Ovary (tissue), 10 donors: ENCODE data around the gene RDH11. TPM values are rescaled to one million over a fixed set of nuclear protein-coding genes. Genes with fewer than 3 reads are reported as not detected.

Source experiments
- DNase-seq, 5 donors: peaks; one replicate each; pipeline ENCODE4 v3.0.0-alpha.2; 2019 to 2020
- H3K27ac ChIP-seq, 2 donors: fragments of 200-600 bp; one replicate each; pipeline versions ENCODE4 v1.5.1 to v1.8.0; 2019 to 2022
- H3K27me3 ChIP-seq: fragments of 200-600 bp; one replicate; pipeline ENCODE4 v1.8.0; 2022
- H3K36me3 ChIP-seq: fragments of 200-600 bp; sonication (generic); one replicate; pipeline ENCODE4 v1.5.1; 2019
- H3K4me1 ChIP-seq: one replicate; pipeline ENCODE4 v1.8.1; 2013; ENCODE audit warnings: mild to moderate bottlenecking, moderate library complexity; ENCODE audit not compliant: insufficient read depth
- H3K4me3 ChIP-seq: fragments of 200-600 bp; sonication (generic); one replicate; pipeline ENCODE4 v1.5.1; 2017
- H3K9me3 ChIP-seq, 2 donors: fragments of 200-600 bp in 1 of 2; sonication (generic) in 1 of 2; one replicate each; pipeline versions ENCODE4 v1.5.1 to v1.8.1; 2013 to 2019; ENCODE audit warnings: mild to moderate bottlenecking in 1 of 2, moderate library complexity in 1 of 2
- CTCF ChIP-seq, 3 donors: fragments of 450-650 bp in 2 of 3; fragments of 200-600 bp in 1 of 3; IDR thresholded peaks; one replicate each; pipeline versions ENCODE4 v1.5.1 to v1.8.0; 2016 to 2022; ENCODE audit warnings: antibody characterized with exemption in 3 of 3, mild to moderate bottlenecking in 1 of 3
- EP300 ChIP-seq: sonication (generic); formaldehyde crosslinking; IDR thresholded peaks from one replicate; pipeline ENCODE4 v1.6.1; 2017; ENCODE audit warnings: antibody characterized with exemption
- POLR2A ChIP-seq: fragments of 450-650 bp; IDR thresholded peaks from one replicate; pipeline ENCODE4 v1.6.1; 2017; ENCODE audit warnings: antibody characterized with exemption, mild to moderate bottlenecking, moderate library complexity
- WGBS, 3 donors: extraction: QIAGEN DNeasy Blood & Tissue Kit in 1 of 3; methylation state at CpG; one replicate each; pipeline versions ENCODE4 v1.1.5 to v1.1.7; 2013 to 2017; 5-methylcytosine and 5-hydroxymethylcytosine counted together
- intact Hi-C, 4 donors: fragments of 100-400 bp; cut with DNase I; formaldehyde crosslinking; loops; one replicate each; pipeline versions ENCODE4 v1.11.0 to v1.15.1; 2022 to 2023
- long read RNA-seq, 3 donors: library from polyadenylated mRNA in 2 of 3; unstranded in 2 of 3; transcript quantifications; one replicate each; pipeline ENCODE4 v2.0.0 and lab custom pipeline, GENCODE V29; 2021 to 2026
- polyA plus RNA-seq, 2 donors: library from polyadenylated mRNA; stranded (reverse); fragments of 200-250 nt in 1 of 2; fragments of 350-450 nt in 1 of 2; fragmentation: Illumina TruSeq in 1 of 2; extraction: RNeasy Lipid Tissue Mini Kit (QIAGEN cat#74804) in 1 of 2; gene quantifications; one replicate each; pipeline ENCODE4 v1.2.3, GENCODE V29; 2013 to 2014
- total RNA-seq, 7 donors: library from RNA; depleted of rRNA in 2 of 7; stranded (reverse); fragments of >200 nt in 2 of 7; fragmentation: NEBNext Ultra II Directional in 3 of 7; extraction: Animal tissue kit (Norgen Biotek cat#: 25700) in 3 of 7; gene quantifications; one replicate each; pipeline versions ENCODE4 v1.1.0 to v1.2.4, GENCODE V29; 2016 to 2023
- donor health status: DM: no; HTN: no; CAD: no; lungs with moderate emphysema.
- donor health status: DM: no; HTN: no; CAD: no.
- donor health status: Bipolar disorder and iron deficiency.
- donor health status: DM: yes; HTN: yes; CAD: no.
- donor health status: DM: no; HTN: no; CAD: no.
- donor health status: DM: yes; HTN: yes; CAD: no.

The RDH11 gene
- total RNA-seq: 10 to 100 TPM; 30.3 to 46.9 (median 36.6) TPM
- 10 to 100 TPM; 32.7 to 90.0 TPM for polyA plus RNA-seq
- long read RNA-seq, donor 1, transcript RDH11-208 (2 exons, 801 nt): minor isoform, 7 of 311 reads
- long read RNA-seq, donor 1, transcript RDH11-201 (7 exons, 2,588 nt): major isoform, 246 of 311 reads
- long read RNA-seq, donor 1, transcript RDH11-203 (7 exons, 1,926 nt): minor isoform, 6 of 311 reads
- long read RNA-seq, donor 1, transcript RDH11-202 (6 exons, 1,064 nt): minor isoform, 6 of 311 reads
- long read RNA-seq, donor 1, partial matches to known transcripts: 20 of 311 reads
- long read RNA-seq, donor 1, other reads (novel, unspliced or antisense): 26 of 311 reads
- long read RNA-seq, donor 2, transcript RDH11-201 (7 exons, 2,588 nt): major isoform, 16 of 17 reads
- long read RNA-seq, donor 2, partial matches to known transcripts: 0 of 17 reads
- long read RNA-seq, donor 2, other reads (novel, unspliced or antisense): 0 of 17 reads
- long read RNA-seq, donor 3, transcript RDH11-201 (7 exons, 2,588 nt): major isoform, 43 of 58 reads
- long read RNA-seq, donor 3, partial matches to known transcripts: 7 of 58 reads
- long read RNA-seq, donor 3, other reads (novel, unspliced or antisense): 8 of 58 reads

GRCh38 chr14:67695394-67695949 is at the start of gene RDH11:
Gene RDH11, minus strand, starts transcription at chr14:67695764. Its CDS starts 61 bp downstream, at chr14:67695703.
- Histone ChIP-seq H3K9me3 (no peaks in the 10 kb centered on the region), H3K4me3 (peak within 1 kb of the TSS; percentile 83), H3K4me1 (peaks cover 5% of the 10 kb centered on the region), H3K27me3 (no peaks in the 10 kb centered on the region), H3K27ac (peak within 1 kb of the TSS; percentile 10 to 40), H3K36me3 (no peaks in the 10 kb centered on the region)
- TF ChIP-seq EP300: no peak
- TF ChIP-seq POLR2A: peak; percentile 67
- 0% methylated on average over 25 of the region's 25 CpGs for WGBS, 3 donors
- intact Hi-C loops: no loop called here
- peak; percentile 78 to 84 (median 83) for DNase-seq

- WGBS, 3 donors: 5 to 24% (median 9%) methylated on average over 2 of the region's 2 CpGs
- no peaks in the 10 kb centered on the region for H3K36me3 ChIP-seq
- no peaks in the 10 kb centered on the region for H3K27me3 ChIP-seq
- no peak overlapping the region for H3K4me3 ChIP-seq
- no peak overlapping the region for H3K27ac ChIP-seq
- H3K9me3 ChIP-seq: no peaks in the 10 kb centered on the region
- no peak for DNase-seq
- no peaks in the 10 kb centered on the region for H3K4me1 ChIP-seq
- intact Hi-C loops: no loop called here
- TF ChIP-seq EP300 (no peak), CTCF (IDR thresholded peaks at IDR 0.05) (no peak), POLR2A (no peak)
Measured at GRCh38 chr14:67744046-67744445, 48.5 kb upstream of the RDH11 start.

GRCh38 chr14:67738740-67739504 is 43.4 kb upstream of the RDH11 start:
- Histone ChIP-seq H3K4me1 (no peaks in the 10 kb centered on the region), H3K9me3 (no peaks in the 10 kb centered on the region), H3K27me3 (no peaks in the 10 kb centered on the region), H3K27ac (no peak overlapping the region), H3K36me3 (no peaks in the 10 kb centered on the region), H3K4me3 (no peak overlapping the region)
- DNase-seq: peak in 1 of 5 donors; percentile 59
- 62 to 70% (median 67%) methylated on average over 12 of the region's 12 CpGs for WGBS, 3 donors
- no peak for TF ChIP-seq EP300
- TF ChIP-seq CTCF (IDR thresholded peaks at IDR 0.05): no peak
- TF ChIP-seq POLR2A: no peak
- intact Hi-C loops: no loop called here

GRCh38 chr14:67736771-67737170 is 41.2 kb upstream of the RDH11 start:
- WGBS, 3 donors: 64 to 75% (median 67%) methylated on average over 4 of the region's 4 CpGs
- intact Hi-C loops: no loop called here
- H3K27ac ChIP-seq: no peak overlapping the region

More at GRCh38 chr14:67736771-67737170, 41.2 kb upstream of the RDH11 start:
- Histone ChIP-seq H3K9me3 (no peaks in the 10 kb centered on the region), H3K4me1 (no peaks in the 10 kb centered on the region), H3K4me3 (no peak overlapping the region), H3K36me3 (no peaks in the 10 kb centered on the region), H3K27me3 (no peaks in the 10 kb centered on the region)
- no peak for TF ChIP-seq CTCF (IDR thresholded peaks at IDR 0.05)
- TF ChIP-seq POLR2A: no peak
- TF ChIP-seq EP300: no peak
- DNase-seq: no peak
